ENCODE results near the gene KLK14. TPM values are rescaled to one million over a fixed set of nuclear protein-coding genes. Genes with fewer than 3 reads are reported as not detected.

The KLK14 gene
- polyA plus RNA-seq, 3 donors = 0.22 to 0.51 (median 0.23) TPM

Other genes starting within 250 kb of the KLK14 start
- gene KLK15, start 249.3 kb downstream of the KLK14 start, polyA plus RNA-seq (ENCODE audit: insufficient read length in 3 of 3) = not detected
- gene KLK3, start 228.0 kb downstream of the KLK14 start, polyA plus RNA-seq (ENCODE audit: insufficient read length in 3 of 3) = under 1 TPM; 0.42 to 0.65 (median 0.48) TPM
- gene KLK2, start 209.4 kb downstream of the KLK14 start, polyA plus RNA-seq (ENCODE audit: insufficient read length in 3 of 3) = under 1 TPM in 1 of 3 donors, not detected in 2; 0.42 TPM
- not detected for gene KLK4, start 171.5 kb downstream of the KLK14 start, polyA plus RNA-seq (ENCODE audit: insufficient read length in 3 of 3)
- 1 to 10 TPM; 1.2 to 1.9 (median 1.5) TPM for gene KLK5, start 129.8 kb downstream of the KLK14 start, polyA plus RNA-seq (ENCODE audit: insufficient read length in 3 of 3)
- gene KLK6, start 113.3 kb downstream of the KLK14 start, polyA plus RNA-seq (ENCODE audit: insufficient read length in 3 of 3) = 10 to 100 TPM; 29.7 to 34.7 (median 32.4) TPM
- 1 to 10 TPM; 3.9 to 4.6 (median 4.2) TPM for gene KLK7, start 99.0 kb downstream of the KLK14 start, polyA plus RNA-seq (ENCODE audit: insufficient read length in 3 of 3)
- gene KLK8, start 81.3 kb downstream of the KLK14 start, polyA plus RNA-seq (ENCODE audit: insufficient read length in 3 of 3) = 1 to 10 TPM; 2.4 to 4.0 (median 3.6) TPM
- gene KLK10, start 63.2 kb downstream of the KLK14 start, polyA plus RNA-seq (ENCODE audit: insufficient read length in 3 of 3) = under 1 TPM; 0.32 to 0.44 (median 0.37) TPM
- gene KLK11, start 56.3 kb downstream of the KLK14 start, polyA plus RNA-seq (ENCODE audit: insufficient read length in 3 of 3) = under 1 TPM in 2 of 3 donors, not detected in 1; 0.19 to 0.38 TPM
- not detected for gene KLK12, start 47.9 kb downstream of the KLK14 start, polyA plus RNA-seq (ENCODE audit: insufficient read length in 3 of 3)
- gene KLK13, start 17.8 kb downstream of the KLK14 start, polyA plus RNA-seq (ENCODE audit: insufficient read length in 3 of 3) = under 1 TPM; 0.39 to 0.68 (median 0.40) TPM
- 1 to 10 TPM; 2.1 to 4.2 (median 4.0) TPM for gene CTU1, start 25.5 kb upstream of the KLK14 start, polyA plus RNA-seq (ENCODE audit: insufficient read length in 3 of 3)
- gene SIGLEC9, start 42.0 kb upstream of the KLK14 start, polyA plus RNA-seq (ENCODE audit: insufficient read length in 3 of 3) = 1 to 10 TPM; 1.1 to 1.7 (median 1.5) TPM
- gene SIGLEC7, start 59.4 kb upstream of the KLK14 start, polyA plus RNA-seq (ENCODE audit: insufficient read length in 3 of 3) = under 1 TPM; 0.22 to 0.65 (median 0.27) TPM
- gene CD33, start 142.2 kb upstream of the KLK14 start, polyA plus RNA-seq (ENCODE audit: insufficient read length in 3 of 3) = 1 to 10 TPM; 1.8 to 2.4 (median 1.8) TPM
- gene SIGLECL1, start 168.2 kb upstream of the KLK14 start, polyA plus RNA-seq (ENCODE audit: insufficient read length in 3 of 3) = not detected
- gene IGLON5, start 228.8 kb upstream of the KLK14 start, polyA plus RNA-seq (ENCODE audit: insufficient read length in 3 of 3) = 1 to 10 TPM; 3.7 to 5.2 (median 4.6) TPM

Measured in renal cortex interstitium (tissue), 3 donors.